Progenitor cell of endocrine pancreas (in vitro differentiated cells): ENCODE measurements around the gene EXD2. TPM values are rescaled to one million over a fixed set of nuclear protein-coding genes. Genes with fewer than 3 reads are reported as not detected.

Experiments used
- DNase-seq: peaks from one replicate; pipeline ENCODE4 v3.0.0; 2021; ENCODE audit warnings: low spot score; ENCODE audit not compliant: unreplicated experiment
- H3K27ac Mint-ChIP-seq: 2 replicates; pipeline ENCODE4 v1.8.0; 2021; ENCODE audit warnings: mild to moderate bottlenecking, moderate library complexity, mixed read lengths
- H3K27me3 Mint-ChIP-seq: 2 replicates; pipeline ENCODE4 v1.8.0; 2021; ENCODE audit warnings: mixed read lengths
- H3K36me3 Mint-ChIP-seq: 2 replicates; pipeline ENCODE4 v1.8.0; 2022; ENCODE audit warnings: mixed read lengths; ENCODE audit not compliant: insufficient read depth
- H3K4me1 Mint-ChIP-seq: 2 replicates; pipeline ENCODE4 v1.8.0; 2021; ENCODE audit warnings: low read depth, mixed read lengths
- H3K4me3 Mint-ChIP-seq: 2 replicates; pipeline ENCODE4 v1.8.0; 2021; ENCODE audit warnings: low read depth, mild to moderate bottlenecking, moderate library complexity, mixed read lengths
- H3K9me3 Mint-ChIP-seq: 2 replicates; pipeline ENCODE4 v1.8.0; 2021; ENCODE audit warnings: low read depth, mixed read lengths
- CTCF ChIP-seq: fragments of 200-600 bp; sonication (generic); IDR thresholded peaks from one replicate; pipeline ENCODE4 v1.5.0; 2021; ENCODE audit warnings: antibody characterized with exemption, mild to moderate bottlenecking; ENCODE audit not compliant: unreplicated experiment
- total RNA-seq: library from RNA; stranded (reverse); gene quantifications from 2 replicates; pipeline ENCODE4 v1.2.1, GENCODE V29; 2021

EXD2 gene
- total RNA-seq, 1 donor from 2014 or later, result 44.2 TPM

GRCh38 chr14:69291396-69291795 is 100.1 kb downstream of the EXD2 start:
- no peak for DNase-seq
- H3K4me3 Mint-ChIP-seq, result no peak overlapping the region
- H3K36me3 Mint-ChIP-seq, result no peaks in the 10 kb centered on the region
- TF ChIP-seq CTCF, result no peak
- no peaks in the 10 kb centered on the region for H3K27me3 Mint-ChIP-seq
- no peaks in the 10 kb centered on the region for H3K9me3 Mint-ChIP-seq
- H3K27ac Mint-ChIP-seq, result no peak overlapping the region
- H3K4me1 Mint-ChIP-seq, result peaks cover 6% of the 10 kb centered on the region

DNA sequence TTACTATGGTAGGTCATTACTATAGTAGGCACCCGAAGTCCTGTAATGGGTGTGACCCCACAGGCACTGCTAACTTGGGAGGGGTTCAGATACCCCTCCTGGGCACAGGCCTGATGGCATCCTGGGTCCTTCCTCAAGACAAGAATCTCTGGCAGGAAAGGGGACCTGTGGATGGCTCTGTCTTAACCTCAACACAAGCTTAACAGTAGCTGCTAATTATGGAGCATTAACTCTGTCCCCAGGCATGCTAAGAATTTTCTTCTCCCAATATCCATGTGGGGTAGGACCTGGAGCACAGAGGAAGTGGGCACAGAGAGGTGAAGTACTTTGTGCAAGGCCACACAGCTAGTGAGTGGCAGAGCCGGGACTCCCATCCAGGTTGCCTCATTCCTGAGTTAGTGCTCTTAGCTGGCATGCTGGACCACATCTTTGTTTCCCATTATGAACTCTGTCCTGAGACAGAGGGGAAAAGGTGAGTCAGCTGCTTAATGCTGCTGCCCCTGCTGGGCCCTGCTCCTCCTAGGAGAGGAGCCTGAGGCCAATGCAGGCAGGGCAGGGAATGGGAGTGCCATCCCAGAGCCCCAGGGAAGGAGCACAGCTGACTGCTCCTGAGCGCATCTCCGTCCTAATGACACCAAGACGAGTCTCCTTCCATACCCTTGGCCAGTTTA is 100.7 kb downstream of the EXD2 start:
- no peak for DNase-seq
- Mint-ChIP-seq H3K27me3 (no peaks in the 10 kb centered on the region), H3K4me3 (no peak overlapping the region), H3K4me1 (peaks cover 6% of the 10 kb centered on the region), H3K9me3 (no peaks in the 10 kb centered on the region), H3K36me3 (no peaks in the 10 kb centered on the region), H3K27ac (no peak overlapping the region)
- no peak for TF ChIP-seq CTCF

Other genes starting within 250 kb of the EXD2 start
- gene ACTN1, start 212.2 kb upstream of the EXD2 start, total RNA-seq, result 92.6 and 105 TPM in 2 replicates
- 90.3 and 92.5 TPM in 2 replicates for gene DCAF5, start 38.4 kb upstream of the EXD2 start, total RNA-seq
- gene GALNT16, start 68.7 kb downstream of the EXD2 start, total RNA-seq, result 9.5 and 12.7 TPM in 2 replicates
- 309 and 310 TPM in 2 replicates for gene ERH, start 206.8 kb downstream of the EXD2 start, total RNA-seq
- gene SLC39A9, start 207.2 kb downstream of the EXD2 start, total RNA-seq, result 57.1 and 62.2 TPM in 2 replicates